ENCODE measurements around the gene MBNL1.
"Not testable (repeated sequence)": the region's sequence is repeated elsewhere in the genome, so short reads cannot be mapped to it uniquely, and the experiment has no call there.

MBNL1 gene

DNA sequence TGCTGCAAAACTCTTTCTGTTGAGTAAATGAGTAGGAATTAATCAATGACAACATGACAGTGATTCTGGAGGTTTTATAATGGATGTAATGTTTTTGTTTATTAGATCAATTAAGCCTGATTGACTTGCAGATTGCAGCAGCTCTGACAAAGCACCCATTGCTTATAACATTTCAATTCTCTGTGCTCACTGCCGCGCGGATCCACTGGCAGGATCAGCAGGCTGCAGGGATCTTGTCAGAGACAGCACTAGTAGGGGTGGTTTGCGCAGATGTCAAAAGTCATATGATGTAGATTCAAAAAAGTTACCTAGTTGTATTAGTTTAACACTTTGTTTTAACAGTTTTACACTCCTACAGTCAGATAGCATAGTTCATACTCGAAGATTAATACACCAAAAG is 93.4 kb downstream of the MBNL1 start:
- DNase-seq (ENCODE audit: low read depth), result no peak
- no peak for TF ChIP-seq CTCF (conservative IDR thresholded peaks at IDR 0.05; ENCODE audit: low read depth, low read length)
- H3K4me3 ChIP-seq (ENCODE audit: low read depth, low read length), result no peak overlapping the region

- DNase-seq (ENCODE audit: low read depth), result no peak
- TF ChIP-seq CTCF (conservative IDR thresholded peaks at IDR 0.05; ENCODE audit: low read depth, low read length), result no peak
- H3K4me3 ChIP-seq (ENCODE audit: low read depth, low read length), result no peak overlapping the region
Observed at GRCh38 chr3:152364237-152364636, 95.5 kb downstream of the MBNL1 start.

- no peak for TF ChIP-seq CTCF (conservative IDR thresholded peaks at IDR 0.05; ENCODE audit: low read depth, low read length)
- no peak for DNase-seq (ENCODE audit: low read depth)
Observed at GRCh38 chr3:152365126-152365525, 96.4 kb downstream of the MBNL1 start.

GRCh38 chr3:152365766-152366593 is 97.3 kb downstream of the MBNL1 start:
- peak; percentile 54 for DNase-seq (ENCODE audit: low read depth)
- TF ChIP-seq CTCF (conservative IDR thresholded peaks at IDR 0.05; ENCODE audit: low read depth, low read length), result no peak
- H3K4me3 ChIP-seq (ENCODE audit: low read depth, low read length), result no peak overlapping the region

More at GRCh38 chr3:152365126-152365525, 96.4 kb downstream of the MBNL1 start:
- no peak overlapping the region for H3K4me3 ChIP-seq (ENCODE audit: low read depth, low read length)

GRCh38 chr3:152367192-152367591 is 98.5 kb downstream of the MBNL1 start:
- not testable (repeated sequence) for DNase-seq (ENCODE audit: low read depth)

DNA sequence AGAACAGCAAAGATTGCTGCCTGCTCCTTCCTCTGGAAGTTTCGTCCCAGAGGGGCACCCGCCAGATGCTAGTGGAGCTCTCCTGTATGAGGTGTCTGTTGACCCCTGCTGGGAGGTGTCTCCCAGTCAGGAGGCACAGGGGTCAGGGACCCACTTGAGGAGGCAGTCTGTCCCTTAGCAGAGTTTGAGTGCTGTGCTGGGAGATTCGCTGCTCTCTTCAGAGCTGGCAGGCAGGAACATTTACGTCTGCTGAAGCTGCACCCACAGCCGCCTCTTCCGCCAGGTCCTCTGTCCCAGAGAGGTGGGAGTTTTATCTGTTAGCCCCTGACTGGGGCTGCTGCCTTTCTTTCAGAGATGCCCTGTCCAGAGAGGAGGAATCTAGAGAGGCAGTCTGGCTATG is 103.9 kb downstream of the MBNL1 start:
- not testable (repeated sequence) for H3K4me3 ChIP-seq (ENCODE audit: low read depth, low read length); DNase-seq (ENCODE audit: low read depth)

More at GRCh38 chr3:152367192-152367591, 98.5 kb downstream of the MBNL1 start:
- H3K4me3 ChIP-seq (ENCODE audit: low read depth, low read length), result not testable (repeated sequence)

DNA sequence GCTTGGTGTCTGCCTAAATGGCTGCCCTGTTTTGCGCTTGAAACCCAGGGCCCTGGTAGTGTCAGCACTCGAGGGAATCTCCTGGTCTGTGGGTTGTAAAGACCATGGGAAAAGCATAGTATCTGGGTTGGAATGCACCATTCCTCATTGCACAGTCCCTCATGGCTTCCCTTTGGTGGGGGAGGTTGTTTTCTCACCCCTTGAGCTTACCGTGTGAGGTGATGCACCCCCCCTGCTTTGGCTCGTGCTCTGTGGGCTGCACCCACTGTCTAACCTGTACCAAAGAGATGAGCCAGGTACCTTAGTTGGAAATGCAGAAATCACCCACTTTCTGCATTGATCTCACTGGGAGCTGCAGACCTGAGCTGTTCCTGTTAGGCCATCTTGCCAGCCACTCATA is 104.7 kb downstream of the MBNL1 start:
- no peak for TF ChIP-seq CTCF (conservative IDR thresholded peaks at IDR 0.05; ENCODE audit: low read depth, low read length)
- DNase-seq (ENCODE audit: low read depth), result no peak
- H3K4me3 ChIP-seq (ENCODE audit: low read depth, low read length), result no peak overlapping the region

- no peak for DNase-seq (ENCODE audit: low read depth)
- TF ChIP-seq CTCF (conservative IDR thresholded peaks at IDR 0.05; ENCODE audit: low read depth, low read length), result no peak
- H3K4me3 ChIP-seq (ENCODE audit: low read depth, low read length), result no peak overlapping the region
Observed at GRCh38 chr3:152374262-152374990, 105.7 kb downstream of the MBNL1 start.
